A549 (cell line): ENCODE measurements around the gene CCDC182. TPM values are rescaled to one million over a fixed set of nuclear protein-coding genes. Genes with fewer than 3 reads are reported as not detected.

Experiments
- ATAC-seq, 2 experiments: fragments of 200-7000 bp in 1 of 2; fragments of >200 bp in 1 of 2; cut with Nextera tagmentation in 1 of 2; cut with Tn5 transposase in 1 of 2; 3 replicates each; pipeline versions ENCODE4 v1.8.0 to v1.9.1; 2018 to 2020; ENCODE audit warnings: mild to moderate bottlenecking in 1 of 2, moderate library complexity in 1 of 2
- CTCF ChIA-PET: fragments of 300-600 bp; sonication (Branson Sonifier 250); formaldehyde crosslinking; extraction: SDS; loops from one replicate; lab custom pipeline; 2021; ENCODE audit warnings: antibody characterized with exemption, inconsistent platforms; lab: Yijun Ruan, JAX
- POLR2A ChIA-PET: fragments of 350-600 bp; formaldehyde crosslinking; extraction: SDS; loops from one replicate; lab custom pipeline; 2021; ENCODE audit warnings: antibody characterized with exemption, inconsistent platforms; lab: Yijun Ruan, JAX
- DNase-seq, 2 experiments: peaks; one replicate each; pipeline versions ENCODE4 v3.0.0 to v3.0.0-alpha.2; 2011 to 2016; ENCODE audit warnings: low read depth in 1 of 2, low spot score in 1 of 2
- FAIRE-seq: peaks from 2 replicates; lab custom pipeline; 2011; peaks lifted over from hg19 to GRCh38; lab: Jason Lieb, UNC
- H3K27ac ChIP-seq, 2 experiments: fragments of >200 bp; sonication (Bioruptor Twin); formaldehyde crosslinking; 3 replicates each; pipeline ENCODE4 v1.5.1; 2016 to 2017
- H3K4me1 ChIP-seq: fragments of >200 bp; sonication (Bioruptor Twin); formaldehyde crosslinking; 3 replicates; pipeline ENCODE4 v1.6.1; 2016
- H3K4me2 ChIP-seq: fragments of >200 bp; sonication (Bioruptor Twin); formaldehyde crosslinking; 3 replicates; pipeline ENCODE4 v1.6.1; 2016
- H3K4me3 ChIP-seq: fragments of >200 bp; sonication (Bioruptor Twin); formaldehyde crosslinking; 3 replicates; pipeline ENCODE4 v1.5.1; 2016
- H3K9me3 ChIP-seq: fragments of >200 bp; sonication (Bioruptor Twin); formaldehyde crosslinking; 3 replicates; pipeline ENCODE4 v1.6.1; 2016
- EHF ChIP-seq: fragments of 250-450 bp; sonication (Bioruptor Pico); IDR thresholded peaks from 2 replicates; pipeline ENCODE4 v1.5.0; 2020; ENCODE audit warnings: mild to moderate bottlenecking
- ESRRA ChIP-seq: fragments of 150-350 bp; IDR thresholded peaks from 2 replicates; pipeline ENCODE4 v1.6.1; 2014; ENCODE audit warnings: mild to moderate bottlenecking, low read length, borderline replicate concordance
- FOSB ChIP-seq: fragments of 250-450 bp; sonication (Bioruptor Pico); IDR thresholded peaks from 2 replicates; pipeline ENCODE4 v1.5.0; 2020; ENCODE audit warnings: mild to moderate bottlenecking, moderate library complexity
- FOXS1 ChIP-seq: fragments of 250-450 bp; sonication (Bioruptor Pico); IDR thresholded peaks from 2 replicates; pipeline ENCODE4 v1.5.0; 2020; ENCODE audit warnings: mild to moderate bottlenecking, moderate library complexity
- HDAC2 ChIP-seq: fragments of 200-600 bp; sonication (generic); IDR thresholded peaks from 2 replicates; pipeline ENCODE4 v1.6.1; 2016
- HOXA7 ChIP-seq: fragments of 250-450 bp; sonication (Bioruptor Pico); IDR thresholded peaks from 2 replicates; pipeline ENCODE4 v1.5.0; 2020; ENCODE audit warnings: mild to moderate bottlenecking, moderate library complexity
- HOXB5 ChIP-seq: fragments of 250-450 bp; sonication (Bioruptor Pico); IDR thresholded peaks from 2 replicates; pipeline ENCODE4 v1.5.0; 2020; ENCODE audit warnings: mild to moderate bottlenecking, moderate library complexity
- JUNB ChIP-seq: fragments of >200 bp; sonication (Bioruptor Twin); formaldehyde crosslinking; IDR thresholded peaks from 2 replicates; pipeline ENCODE4 v1.6.1; 2016
- MAFK ChIP-seq: fragments of 450-650 bp; IDR thresholded peaks from 2 replicates; pipeline ENCODE4 v1.6.1; 2014; ENCODE audit not compliant: partially characterized antibody
- MAZ ChIP-seq: fragments of 150-350 bp; IDR thresholded peaks from 2 replicates; pipeline ENCODE4 v1.6.1; 2014; ENCODE audit warnings: antibody characterized with exemption, low read depth, low read length, borderline replicate concordance
- MYC ChIP-seq: IDR thresholded peaks from 2 replicates; pipeline ENCODE4 v1.6.1; 2012; ENCODE audit warnings: mild to moderate bottlenecking, inconsistent platforms, low read length, improper control_type of control experiment, borderline replicate concordance
- PHF8 ChIP-seq: fragments of 200-600 bp; sonication (generic); IDR thresholded peaks from 2 replicates; pipeline ENCODE4 v1.6.1; 2016; ENCODE audit warnings: low read depth, mild to moderate bottlenecking, antibody characterized with exemption, moderate library complexity, borderline replicate concordance
- POLR2A ChIP-seq: IDR thresholded peaks from 2 replicates; pipeline ENCODE4 v1.6.1; 2012; ENCODE audit warnings: mild to moderate bottlenecking, low read length
- RARB ChIP-seq: fragments of 250-450 bp; sonication (Bioruptor Pico); IDR thresholded peaks from 2 replicates; pipeline ENCODE4 v1.8.0; 2021; ENCODE audit warnings: mild to moderate bottlenecking, moderate library complexity
- RCOR1 ChIP-seq: fragments of 150-350 bp; IDR thresholded peaks from 2 replicates; pipeline ENCODE4 v1.6.1; 2014; ENCODE audit warnings: antibody characterized with exemption, low read length, low read depth
- ZC3H11A ChIP-seq: fragments of 450-650 bp; IDR thresholded peaks from 2 replicates; pipeline ENCODE4 v1.6.1; 2014; ENCODE audit warnings: antibody characterized with exemption, mild to moderate bottlenecking
- ZFP36 ChIP-seq: fragments of 450-650 bp; IDR thresholded peaks from 2 replicates; pipeline ENCODE4 v1.6.1; 2014; ENCODE audit warnings: borderline replicate concordance; ENCODE audit not compliant: partially characterized antibody
- ZNF302 ChIP-seq: fragments of 250-450 bp; sonication (Bioruptor Pico); IDR thresholded peaks from 2 replicates; pipeline ENCODE4 v1.9.0; 2021; ENCODE audit warnings: inconsistent platforms, mild to moderate bottlenecking, moderate library complexity
- WGBS: methylation state at CpG from one replicate; pipeline ENCODE4 v1.1.6; 2017; ENCODE audit errors: missing lambda C conversion rate; 5-methylcytosine and 5-hydroxymethylcytosine counted together
- polyA plus RNA-seq, 4 experiments: library from polyadenylated mRNA; depleted of rRNA in 3 of 4; stranded (reverse); fragments of >200 nt; fragmentation: RNase III in 1 of 4; extraction: RNeasy Plus Mini Kit Qiagen cat#74134 plus additional on column Dnase treatment in 1 of 4; gene quantifications; 2 replicates in 3 of 4; 3 replicates in 1 of 4; pipeline ENCODE4 v1.2.3, GENCODE V29; 2011 to 2017
- TF ChIP-seq, protein P1 (sequence below): fragments of 250-450 bp; sonication (Bioruptor Pico); IDR thresholded peaks from 2 replicates; pipeline ENCODE4 v1.5.0; 2021; ENCODE audit warnings: mild to moderate bottlenecking, moderate library complexity, borderline replicate concordance
- TF ChIP-seq, protein P2 (sequence below): IDR thresholded peaks from 2 replicates; pipeline ENCODE4 v1.6.1; 2012
- TF ChIP-seq, protein P3 (sequence below): fragments of >200 bp; sonication (Bioruptor Twin); formaldehyde crosslinking; IDR thresholded peaks from 3 replicates; pipeline ENCODE4 v1.6.1; 2016
- TF ChIP-seq, protein P4 (sequence below): fragments of >200 bp; sonication (Bioruptor Twin); formaldehyde crosslinking; IDR thresholded peaks from 3 replicates; pipeline ENCODE4 v1.5.1; 2016

The CCDC182 gene
- polyA plus RNA-seq, 2 of the 4 experiments (the other 2 are of a cell fraction) = not detected

DNA sequence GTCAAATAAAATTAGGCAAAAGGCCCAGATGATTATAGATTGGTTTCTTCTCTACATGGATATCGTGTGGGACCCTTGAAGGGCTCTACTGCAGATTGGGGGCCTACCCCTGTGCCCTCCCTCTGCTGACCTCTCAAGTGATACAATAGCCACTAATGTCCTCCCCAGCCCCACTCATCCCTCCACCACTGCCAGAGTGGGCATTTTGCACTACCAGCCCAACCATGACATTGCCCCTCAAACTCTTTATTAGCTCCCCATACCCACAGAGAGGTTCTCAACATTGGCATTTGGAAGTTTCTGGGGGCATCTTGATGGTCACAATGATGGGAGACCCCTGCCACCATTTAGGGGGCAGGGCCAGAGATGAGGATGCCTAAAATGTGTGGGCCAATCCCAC, 41.8 kb downstream of the CCDC182 start:
- ATAC-seq (no peak), FAIRE-seq (no peak)
- CTCF ChIA-PET = interaction anchor here (0.6 to 2.4 kb wide), 3 partner anchors 8 to 432 kb away, joined by 3 to 5 read pairs (median 4); no protein-coding TSS in a partner anchor
- H3K4me2 ChIP-seq = no peak overlapping the region
- WGBS = 65% methylated on average over 1 of the region's 1 CpG
- no peaks in the 10 kb centered on the region for H3K9me3 ChIP-seq
- POLR2A ChIA-PET = no interaction called here
- no peak overlapping the region for H3K27ac ChIP-seq
- no peaks in the 10 kb centered on the region for H3K4me1 ChIP-seq
- TF ChIP-seq HOXA7 (CRISPR knock-in tag) (no peak), ESRRA (no peak), PHF8 (no peak)
- TF ChIP-seq, all 56 proteins: peak for 0
- no peak for DNase-seq
- H3K4me3 ChIP-seq = no peak overlapping the region

DNA sequence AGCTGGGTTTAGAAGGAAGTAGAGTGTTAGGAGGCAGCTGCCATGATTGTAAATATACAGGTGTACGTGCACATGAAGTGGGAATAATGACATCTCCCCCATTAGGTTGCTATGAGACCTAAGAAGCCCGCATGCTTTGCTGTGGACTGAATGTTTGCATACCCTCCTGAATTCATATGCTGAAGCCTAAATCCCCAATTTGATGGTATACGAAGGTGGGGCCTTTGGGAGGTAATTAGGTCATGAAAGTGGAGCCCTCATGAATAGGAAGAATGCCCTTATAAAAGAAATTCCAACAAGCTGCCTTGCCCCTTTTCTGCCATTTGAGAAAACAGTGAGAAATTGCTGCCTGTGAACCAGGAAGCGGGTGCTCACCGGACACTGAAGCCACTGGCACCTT, 44.0 kb downstream of the CCDC182 start:
- ChIA-PET CTCF (interaction anchor here (1.0 kb wide), 1 partner anchor 29 kb away, joined by 5 read pairs; no protein-coding TSS in a partner anchor), POLR2A (no interaction called here)
- WGBS = 77% methylated on average over 5 of the region's 5 CpGs
- DNase-seq = no peak
- TF ChIP-seq RCOR1 = no peak
- TF ChIP-seq ZC3H11A = no peak
- TF ChIP-seq MAZ = no peak
- no peak for TF ChIP-seq JUNB
- TF ChIP-seq, protein P1, sequence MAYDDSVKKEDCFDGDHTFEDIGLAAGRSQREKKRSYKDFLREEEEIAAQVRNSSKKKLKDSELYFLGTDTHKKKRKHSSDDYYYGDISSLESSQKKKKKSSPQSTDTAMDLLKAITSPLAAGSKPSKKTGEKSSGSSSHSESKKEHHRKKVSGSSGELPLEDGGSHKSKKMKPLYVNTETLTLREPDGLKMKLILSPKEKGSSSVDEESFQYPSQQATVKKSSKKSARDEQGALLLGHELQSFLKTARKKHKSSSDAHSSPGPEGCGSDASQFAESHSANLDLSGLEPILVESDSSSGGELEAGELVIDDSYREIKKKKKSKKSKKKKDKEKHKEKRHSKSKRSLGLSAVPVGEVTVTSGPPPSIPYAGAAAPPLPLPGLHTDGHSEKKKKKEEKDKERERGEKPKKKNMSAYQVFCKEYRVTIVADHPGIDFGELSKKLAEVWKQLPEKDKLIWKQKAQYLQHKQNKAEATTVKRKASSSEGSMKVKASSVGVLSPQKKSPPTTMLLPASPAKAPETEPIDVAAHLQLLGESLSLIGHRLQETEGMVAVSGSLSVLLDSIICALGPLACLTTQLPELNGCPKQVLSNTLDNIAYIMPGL = no peak
- no peak for TF ChIP-seq ESRRA
- no peak for TF ChIP-seq EHF (CRISPR knock-in tag)
- no peak for TF ChIP-seq HOXB5 (CRISPR knock-in tag)
- TF ChIP-seq HDAC2 = no peak
- TF ChIP-seq, protein P2, sequence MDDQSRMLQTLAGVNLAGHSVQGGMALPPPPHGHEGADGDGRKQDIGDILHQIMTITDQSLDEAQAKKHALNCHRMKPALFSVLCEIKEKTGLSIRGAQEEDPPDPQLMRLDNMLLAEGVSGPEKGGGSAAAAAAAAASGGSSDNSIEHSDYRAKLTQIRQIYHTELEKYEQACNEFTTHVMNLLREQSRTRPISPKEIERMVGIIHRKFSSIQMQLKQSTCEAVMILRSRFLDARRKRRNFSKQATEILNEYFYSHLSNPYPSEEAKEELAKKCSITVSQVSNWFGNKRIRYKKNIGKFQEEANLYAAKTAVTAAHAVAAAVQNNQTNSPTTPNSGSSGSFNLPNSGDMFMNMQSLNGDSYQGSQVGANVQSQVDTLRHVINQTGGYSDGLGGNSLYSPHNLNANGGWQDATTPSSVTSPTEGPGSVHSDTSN = no peak
- TF ChIP-seq MAFK = no peak
- TF ChIP-seq, protein P3, sequence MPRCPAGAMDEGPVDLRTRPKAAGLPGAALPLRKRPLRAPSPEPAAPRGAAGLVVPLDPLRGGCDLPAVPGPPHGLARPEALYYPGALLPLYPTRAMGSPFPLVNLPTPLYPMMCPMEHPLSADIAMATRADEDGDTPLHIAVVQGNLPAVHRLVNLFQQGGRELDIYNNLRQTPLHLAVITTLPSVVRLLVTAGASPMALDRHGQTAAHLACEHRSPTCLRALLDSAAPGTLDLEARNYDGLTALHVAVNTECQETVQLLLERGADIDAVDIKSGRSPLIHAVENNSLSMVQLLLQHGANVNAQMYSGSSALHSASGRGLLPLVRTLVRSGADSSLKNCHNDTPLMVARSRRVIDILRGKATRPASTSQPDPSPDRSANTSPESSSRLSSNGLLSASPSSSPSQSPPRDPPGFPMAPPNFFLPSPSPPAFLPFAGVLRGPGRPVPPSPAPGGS = no peak
- TF ChIP-seq ZFP36 = no peak
- no peak for TF ChIP-seq POLR2A
- TF ChIP-seq MYC = no peak
- no peak for TF ChIP-seq FOXS1 (CRISPR knock-in tag)
- TF ChIP-seq, protein P4, sequence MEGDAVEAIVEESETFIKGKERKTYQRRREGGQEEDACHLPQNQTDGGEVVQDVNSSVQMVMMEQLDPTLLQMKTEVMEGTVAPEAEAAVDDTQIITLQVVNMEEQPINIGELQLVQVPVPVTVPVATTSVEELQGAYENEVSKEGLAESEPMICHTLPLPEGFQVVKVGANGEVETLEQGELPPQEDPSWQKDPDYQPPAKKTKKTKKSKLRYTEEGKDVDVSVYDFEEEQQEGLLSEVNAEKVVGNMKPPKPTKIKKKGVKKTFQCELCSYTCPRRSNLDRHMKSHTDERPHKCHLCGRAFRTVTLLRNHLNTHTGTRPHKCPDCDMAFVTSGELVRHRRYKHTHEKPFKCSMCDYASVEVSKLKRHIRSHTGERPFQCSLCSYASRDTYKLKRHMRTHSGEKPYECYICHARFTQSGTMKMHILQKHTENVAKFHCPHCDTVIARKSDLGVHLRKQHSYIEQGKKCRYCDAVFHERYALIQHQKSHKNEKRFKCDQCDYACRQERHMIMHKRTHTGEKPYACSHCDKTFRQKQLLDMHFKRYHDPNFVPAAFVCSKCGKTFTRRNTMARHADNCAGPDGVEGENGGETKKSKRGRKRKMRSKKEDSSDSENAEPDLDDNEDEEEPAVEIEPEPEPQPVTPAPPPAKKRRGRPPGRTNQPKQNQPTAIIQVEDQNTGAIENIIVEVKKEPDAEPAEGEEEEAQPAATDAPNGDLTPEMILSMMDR = no peak
- TF ChIP-seq RARB (CRISPR knock-in tag) = no peak
- no peak for TF ChIP-seq FOSB
- no peak for TF ChIP-seq ZNF302 (CRISPR knock-in tag)
- no peak overlapping the region for H3K27ac ChIP-seq
- H3K4me2 ChIP-seq = no peak overlapping the region
- no peak overlapping the region for H3K4me3 ChIP-seq
- H3K9me3 ChIP-seq = no peaks in the 10 kb centered on the region
- ATAC-seq = no peak
- no peak for FAIRE-seq
- H3K4me1 ChIP-seq = no peaks in the 10 kb centered on the region
